Subcutaneous abdominal adipose tissue (tissue), 5 donors: ENCODE results near the gene RRP9.

Experiments
- H3K27ac ChIP-seq: one replicate; pipeline ENCODE4 v1.7.0; 2013; ENCODE audit warnings: low read depth, mild to moderate bottlenecking, inconsistent platforms, low read length, moderate library complexity
- H3K27me3 ChIP-seq, 5 donors: one replicate each; pipeline ENCODE4 v1.7.0; 2013; ENCODE audit warnings: low read length in 5 of 5, inconsistent platforms in 1 of 5; ENCODE audit not compliant: control insufficient read depth in 5 of 5, insufficient read depth in 4 of 5
- H3K36me3 ChIP-seq, 5 donors: one replicate each; pipeline ENCODE4 v1.7.0; 2013; ENCODE audit warnings: low read length in 5 of 5; ENCODE audit not compliant: control insufficient read depth in 5 of 5, insufficient read depth in 5 of 5
- H3K4me1 ChIP-seq, 5 donors: one replicate each; pipeline ENCODE4 v1.7.0; 2013; ENCODE audit warnings: low read length in 5 of 5, mild to moderate bottlenecking in 3 of 5, moderate library complexity in 1 of 5; ENCODE audit not compliant: control insufficient read depth in 5 of 5, insufficient read depth in 5 of 5
- H3K4me3 ChIP-seq, 5 donors: one replicate each; pipeline ENCODE4 v1.7.0; 2013; ENCODE audit warnings: low read length in 5 of 5, low read depth in 1 of 5
- H3K9ac ChIP-seq, 5 donors: one replicate each; pipeline ENCODE4 v1.7.0; 2013; ENCODE audit warnings: low read length in 5 of 5, mild to moderate bottlenecking in 4 of 5, moderate library complexity in 3 of 5
- H3K9me3 ChIP-seq, 5 donors: one replicate each; pipeline ENCODE4 v1.7.0; 2013; ENCODE audit warnings: low read length in 5 of 5; ENCODE audit not compliant: control insufficient read depth in 5 of 5
- donor health status: healthy.
- donor health status: healthy.
- donor health status: healthy.
- donor health status: healthy.
- donor health status: healthy.

RRP9 gene

GRCh38 chr3:51938780-51939425, 2.8 kb downstream of the RRP9 start:
- Histone ChIP-seq H3K4me1 (peaks cover 4 to 44% (median 31%) of the 10 kb centered on the region in 5 donors), H3K27me3 (no peaks in the 10 kb centered on the region), H3K27ac (no peak overlapping the region), H3K36me3 (peaks cover 0 to 51% (median 48%) of the 10 kb centered on the region in 5 donors), H3K9ac (peak overlapping the region in 1 of 5 donors; percentile 11), H3K4me3 (no peak overlapping the region), H3K9me3 (no peaks in the 10 kb centered on the region)

GRCh38 chr3:51937611-51938450, 3.9 kb downstream of the RRP9 start:
- Histone ChIP-seq H3K36me3 (peaks cover 0 to 62% (median 59%) of the 10 kb centered on the region in 5 donors), H3K27me3 (no peaks in the 10 kb centered on the region), H3K9me3 (no peaks in the 10 kb centered on the region), H3K27ac (no peak overlapping the region), H3K9ac (no peak overlapping the region), H3K4me3 (no peak overlapping the region), H3K4me1 (peaks cover 2 to 35% (median 22%) of the 10 kb centered on the region in 5 donors)

GRCh38 chr3:51937014-51937413, 4.7 kb downstream of the RRP9 start:
- H3K36me3 ChIP-seq = peaks cover 0 to 67% (median 64%) of the 10 kb centered on the region in 5 donors
- peaks cover 2 to 28% (median 15%) of the 10 kb centered on the region in 5 donors for H3K4me1 ChIP-seq
- no peaks in the 10 kb centered on the region for H3K9me3 ChIP-seq
- H3K9ac ChIP-seq = no peak overlapping the region
- no peaks in the 10 kb centered on the region for H3K27me3 ChIP-seq
- no peak overlapping the region for H3K27ac ChIP-seq
- H3K4me3 ChIP-seq = no peak overlapping the region

- no peaks in the 10 kb centered on the region for H3K9me3 ChIP-seq
- peaks cover 0 to 70% (median 65%) of the 10 kb centered on the region in 5 donors for H3K36me3 ChIP-seq
- no peak overlapping the region for H3K27ac ChIP-seq
- H3K4me3 ChIP-seq = no peak overlapping the region
- H3K27me3 ChIP-seq = no peaks in the 10 kb centered on the region
- H3K9ac ChIP-seq = no peak overlapping the region
- peaks cover under 1 to 23% (median 9%) of the 10 kb centered on the region in 5 donors for H3K4me1 ChIP-seq
Observed at GRCh38 chr3:51935886-51936755, 5.6 kb downstream of the RRP9 start.

GRCh38 chr3:51934991-51935885, 6.5 kb downstream of the RRP9 start:
- Histone ChIP-seq H3K27me3 (no peaks in the 10 kb centered on the region), H3K27ac (no peak overlapping the region), H3K4me1 (peaks cover 0 to 14% (median under 1%) of the 10 kb centered on the region in 5 donors), H3K4me3 (no peak overlapping the region), H3K9ac (no peak overlapping the region), H3K36me3 (peaks cover 0 to 72% (median 67%) of the 10 kb centered on the region in 5 donors), H3K9me3 (no peaks in the 10 kb centered on the region)

- Histone ChIP-seq H3K27ac (no peak overlapping the region), H3K9ac (no peak overlapping the region), H3K27me3 (no peaks in the 10 kb centered on the region), H3K36me3 (peaks cover 0 to 72% (median 67%) of the 10 kb centered on the region in 5 donors), H3K4me3 (no peak overlapping the region), H3K4me1 (peaks cover 0 to 8% (median 0%) of the 10 kb centered on the region in 5 donors), H3K9me3 (no peaks in the 10 kb centered on the region)
Observed at GRCh38 chr3:51934139-51934850, 7.4 kb downstream of the RRP9 start.

GRCh38 chr3:51933471-51934138, 8.1 kb downstream of the RRP9 start:
- Histone ChIP-seq H3K36me3 (peaks cover 0 to 67% (median 65%) of the 10 kb centered on the region in 5 donors), H3K27ac (no peak overlapping the region), H3K27me3 (no peaks in the 10 kb centered on the region), H3K9me3 (no peaks in the 10 kb centered on the region), H3K4me1 (peaks cover 0 to under 1% (median 0%) of the 10 kb centered on the region in 5 donors), H3K4me3 (no peak overlapping the region), H3K9ac (no peak overlapping the region)

GRCh38 chr3:51932471-51933370, 9.0 kb downstream of the RRP9 start:
- no peak overlapping the region for H3K9ac ChIP-seq
- no peak overlapping the region for H3K27ac ChIP-seq
- H3K9me3 ChIP-seq = no peaks in the 10 kb centered on the region
- H3K4me1 ChIP-seq = no peaks in the 10 kb centered on the region
- H3K27me3 ChIP-seq = no peaks in the 10 kb centered on the region
- H3K4me3 ChIP-seq = no peak overlapping the region
- peaks cover 0 to 59% (median 57%) of the 10 kb centered on the region in 5 donors for H3K36me3 ChIP-seq
